ENCODE data around the gene PTPRM. TPM values are rescaled to one million over a fixed set of nuclear protein-coding genes. Genes with fewer than 3 reads are reported as not detected.

Gene PTPRM
- total and polyA plus RNA-seq, 2 of the 8 experiments (the other 6 are each of a cell fraction or from before 2014, with no cell fraction given), result 4.1 to 7.0 TPM

- H3K9ac ChIP-seq (replicated peaks in 1 of 4; ENCODE audit: extremely low read depth in 1 of 4, low read depth in 3 of 4, low read length in 3 of 4), result no peak overlapping the region
- no peak overlapping the region for H2BK15ac ChIP-seq (ENCODE audit: low read length)
- H2AFZ ChIP-seq (ENCODE audit: low read length), result no peak overlapping the region
- no peak for TF ChIP-seq SIN3A (conservative IDR thresholded peaks at IDR 0.05 in 1 of 2, IDR thresholded peaks at IDR 0.05 in 1 of 2; ENCODE audit: low read depth in 1 of 2, low read length in 2 of 2)
- H4K20me1 ChIP-seq (replicated peaks in 1 of 2; ENCODE audit: control insufficient read depth in 1 of 2, insufficient read depth in 2 of 2, low read length in 2 of 2), result no peaks in the 10 kb centered on the region
- no peak overlapping the region for H3K14ac ChIP-seq (ENCODE audit: insufficient read length)
- H3K4ac ChIP-seq (replicated peaks; ENCODE audit: insufficient read length, low read depth, low read length), result no peak overlapping the region
- no peak overlapping the region for H2BK120ac ChIP-seq (replicated peaks; ENCODE audit: low read depth, low read length)
- H2BK20ac ChIP-seq (ENCODE audit: low read length), result no peak overlapping the region
- H3K9me3 ChIP-seq (ENCODE audit: insufficient read depth in 2 of 2, low read depth in 1 of 2, low read length in 1 of 2), result no peaks in the 10 kb centered on the region
- H3K79me2 ChIP-seq (ENCODE audit: control insufficient read depth in 1 of 2, insufficient read depth in 2 of 2, low read length in 2 of 2), result no peaks in the 10 kb centered on the region
- no peak overlapping the region for H4K91ac ChIP-seq (replicated peaks; ENCODE audit: insufficient read length, low read length)
- H3K4me2 ChIP-seq (ENCODE audit: insufficient read depth in 1 of 2, low read depth in 2 of 2, low read length in 2 of 2), result no peak overlapping the region
- WGBS, 2 experiments (ENCODE audit: extremely low coverage in 1 of 2, insufficient coverage in 1 of 2, insufficient read length in 1 of 2, insufficient replicate concordance in 2 of 2, low coverage in 1 of 2, low lambda C conversion rate in 2 of 2, missing lambda C conversion rate in 1 of 2), result 94% methylated on average over 1 of the region's 1 CpG; no CpG with 5 or more reads in 1 of the 2 experiments
- ChIA-PET POLR2A (ENCODE audit: partially characterized antibody) (no interaction called here), CTCF (ENCODE audit: partially characterized antibody) (interaction anchor here (0.6 to 1.2 kb wide), 2 partner anchors 399 kb away, joined by 3 read pairs; no protein-coding TSS in a partner anchor)
- no peak overlapping the region for H2BK12ac ChIP-seq (ENCODE audit: low read depth, low read length)
- H3K4me3 ChIP-seq (ENCODE audit: extremely low read depth in 1 of 4, insufficient read depth in 2 of 4, low read depth in 3 of 4, low read length in 4 of 4), result no peak overlapping the region
- H4K8ac ChIP-seq (ENCODE audit: extremely low read depth, insufficient read depth, low read length), result no peak overlapping the region
- H3K18ac ChIP-seq (ENCODE audit: extremely low read depth, low read length), result no peak overlapping the region
- H4K5ac ChIP-seq (ENCODE audit: insufficient read length, low read depth, low read length), result no peak overlapping the region
- FAIRE-seq (no peak), DNase-seq (ENCODE audit: low read depth in 1 of 2, low spot score in 2 of 2) (no peak)
- H2BK5ac ChIP-seq (ENCODE audit: low read depth, low read length), result no peak overlapping the region
- no peaks in the 10 kb centered on the region for H3K4me1 ChIP-seq (replicated peaks in 1 of 4; ENCODE audit: control insufficient read depth in 3 of 4, insufficient read depth in 4 of 4, low read length in 3 of 4)
- no peak overlapping the region for H3K56ac ChIP-seq (replicated peaks; ENCODE audit: insufficient read length, low read depth, low read length)
- no peaks in the 10 kb centered on the region for H3K36me3 ChIP-seq (ENCODE audit: control insufficient read depth in 2 of 4, insufficient read depth in 4 of 4, low read length in 3 of 4)
- no peaks in the 10 kb centered on the region for H3K79me1 ChIP-seq (ENCODE audit: low read depth, low read length)
- H3K27ac ChIP-seq (ENCODE audit: low read depth, low read length), result no peak overlapping the region
- H3K27me3 ChIP-seq (replicated peaks in 1 of 4; ENCODE audit: control insufficient read depth in 3 of 4, extremely low read depth in 1 of 4, insufficient read depth in 3 of 4, low read length in 3 of 4), result peaks cover 0 to 1% (median 0%) of the 10 kb centered on the region in 4 experiments; a peak in 1 of 7 replicates
- H3K23ac ChIP-seq (ENCODE audit: insufficient read length), result no peak overlapping the region
- no peaks in the 10 kb centered on the region; the same call in 1 of the 2 replicates for H3K23me2 ChIP-seq (ENCODE audit: low read depth, low read length)
- no peak overlapping the region for H2AK5ac ChIP-seq (ENCODE audit: low read depth, low read length)
Measured at GRCh38 chr18:7990670-7991069, 423.6 kb downstream of the PTPRM start.
